ENCODE results near the gene MOB3B.
A peak's percentile ranks its signal among the peaks of the same experiment; 100 is the strongest.

Gene MOB3B

GRCh38 chr9:27487128-27487640, 42.4 kb downstream of the MOB3B start:
- no peak for DNase-seq (ENCODE audit: low read depth)
- no peak overlapping the region for H3K4me3 ChIP-seq (ENCODE audit: low read depth, low read length)
- TF ChIP-seq CTCF (IDR thresholded peaks at IDR 0.05; ENCODE audit: insufficient read depth, low read depth, low read length, missing control alignments), result no peak

- peak; percentile 86 for DNase-seq (ENCODE audit: low read depth)
- no peak overlapping the region for H3K4me3 ChIP-seq (ENCODE audit: low read depth, low read length)
- TF ChIP-seq CTCF (IDR thresholded peaks at IDR 0.05; ENCODE audit: insufficient read depth, low read depth, low read length, missing control alignments), result no peak
Measured at GRCh38 chr9:27485158-27485557, 44.5 kb downstream of the MOB3B start.

GRCh38 chr9:27483576-27483975, 46.0 kb downstream of the MOB3B start:
- no peak for DNase-seq (ENCODE audit: low read depth)
- no peak overlapping the region for H3K4me3 ChIP-seq (ENCODE audit: low read depth, low read length)
- no peak for TF ChIP-seq CTCF (IDR thresholded peaks at IDR 0.05; ENCODE audit: insufficient read depth, low read depth, low read length, missing control alignments)

GRCh38 chr9:27482709-27483108, 46.9 kb downstream of the MOB3B start:
- H3K4me3 ChIP-seq (ENCODE audit: low read depth, low read length), result no peak overlapping the region
- no peak for TF ChIP-seq CTCF (IDR thresholded peaks at IDR 0.05; ENCODE audit: insufficient read depth, low read depth, low read length, missing control alignments)
- DNase-seq (ENCODE audit: low read depth), result no peak

- TF ChIP-seq CTCF (IDR thresholded peaks at IDR 0.05; ENCODE audit: insufficient read depth, low read depth, low read length, missing control alignments), result no peak
- no peak for DNase-seq (ENCODE audit: low read depth)
- H3K4me3 ChIP-seq (ENCODE audit: low read depth, low read length), result no peak overlapping the region
Measured at GRCh38 chr9:27478322-27478721, 51.3 kb downstream of the MOB3B start.

GRCh38 chr9:27476870-27477515, 52.6 kb downstream of the MOB3B start:
- DNase-seq (ENCODE audit: low read depth), result no peak
- TF ChIP-seq CTCF (IDR thresholded peaks at IDR 0.05; ENCODE audit: insufficient read depth, low read depth, low read length, missing control alignments), result no peak
- no peak overlapping the region for H3K4me3 ChIP-seq (ENCODE audit: low read depth, low read length)

GRCh38 chr9:27475057-27475595, 54.5 kb downstream of the MOB3B start:
- no peak overlapping the region for H3K4me3 ChIP-seq (ENCODE audit: low read depth, low read length)
- DNase-seq (ENCODE audit: low read depth), result no peak
- TF ChIP-seq CTCF (IDR thresholded peaks at IDR 0.05; ENCODE audit: insufficient read depth, low read depth, low read length, missing control alignments), result no peak
